ENCODE measurements around the gene LLGL2. TPM values are rescaled to one million over a fixed set of nuclear protein-coding genes. Genes with fewer than 3 reads are reported as not detected.

Gene LLGL2
- total RNA-seq, 1 donor from 2014 or later: 9.0 TPM

DNA sequence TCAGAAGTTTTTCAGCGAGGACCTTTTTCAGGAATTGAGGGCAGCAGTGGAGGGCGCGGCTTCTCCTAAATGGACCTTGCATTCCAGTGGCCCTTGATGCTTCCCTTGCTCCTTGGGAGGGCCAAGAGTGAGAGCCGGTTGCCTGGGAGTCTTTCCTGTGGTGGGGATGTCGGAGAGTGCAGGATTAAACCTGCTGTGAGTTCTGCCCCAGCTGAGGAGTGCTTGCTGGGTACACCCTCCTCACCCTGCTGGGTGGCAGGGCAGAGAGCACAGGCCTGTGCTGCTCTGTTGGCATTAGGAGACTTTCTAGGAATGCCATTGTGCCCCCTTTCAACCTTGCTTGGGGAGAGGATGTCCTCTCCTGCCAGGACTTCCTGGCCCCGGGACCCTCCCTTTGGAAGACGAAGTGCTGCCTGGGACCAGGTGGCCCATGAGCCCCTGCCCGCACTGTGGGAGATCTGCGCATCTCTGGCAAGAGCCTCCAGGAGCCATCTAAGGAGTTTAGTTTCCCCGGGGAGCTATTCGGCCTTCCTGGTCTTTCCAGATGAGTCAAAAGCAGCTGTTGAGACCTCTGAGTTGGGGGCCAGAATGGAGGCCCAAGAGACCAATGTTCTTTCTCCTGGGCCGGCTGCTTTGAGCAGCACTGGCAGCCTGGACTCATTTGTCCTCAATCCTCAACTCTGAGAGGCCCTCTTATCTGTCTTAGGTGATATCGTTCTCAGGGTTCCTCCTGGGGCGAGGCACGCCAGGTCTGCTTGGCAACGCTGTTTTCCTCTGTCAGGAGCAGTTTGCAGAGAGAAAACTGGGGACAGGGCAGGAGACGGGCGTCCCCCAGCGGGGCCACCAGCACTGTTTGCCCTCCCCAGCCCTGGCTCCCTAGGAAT, 5.6 kb downstream of the LLGL2 start:
- intact Hi-C loops (cut with micrococcal nuclease): no loop called here
- no peak for DNase-seq
- peaks cover 4% of the 10 kb centered on the region for H3K36me3 Mint-ChIP-seq (ENCODE audit: low read depth)
- H3K9me3 Mint-ChIP-seq: no peaks in the 10 kb centered on the region
- H3K27ac Mint-ChIP-seq: no peak overlapping the region
- H3K4me1 Mint-ChIP-seq: peaks cover 22% of the 10 kb centered on the region
- H3K27me3 Mint-ChIP-seq: peaks cover 9% of the 10 kb centered on the region
- no peak overlapping the region for H3K4me3 Mint-ChIP-seq

- no peak for DNase-seq
- intact Hi-C loops (cut with micrococcal nuclease): no loop called here
- H3K9me3 Mint-ChIP-seq: no peaks in the 10 kb centered on the region
- H3K4me1 Mint-ChIP-seq: peaks cover 17% of the 10 kb centered on the region
- no peak overlapping the region for H3K27ac Mint-ChIP-seq
- no peak overlapping the region for H3K4me3 Mint-ChIP-seq
- H3K27me3 Mint-ChIP-seq: peaks cover 4% of the 10 kb centered on the region
- peaks cover 3% of the 10 kb centered on the region for H3K36me3 Mint-ChIP-seq (ENCODE audit: low read depth)
These were observed 6.2 kb downstream of the LLGL2 start for GRCh38 chr17:75531721-75532072.

- intact Hi-C loops (cut with micrococcal nuclease): no loop called here
These were observed 9.6 kb downstream of the LLGL2 start for GRCh38 chr17:75535119-75535537.

DNA sequence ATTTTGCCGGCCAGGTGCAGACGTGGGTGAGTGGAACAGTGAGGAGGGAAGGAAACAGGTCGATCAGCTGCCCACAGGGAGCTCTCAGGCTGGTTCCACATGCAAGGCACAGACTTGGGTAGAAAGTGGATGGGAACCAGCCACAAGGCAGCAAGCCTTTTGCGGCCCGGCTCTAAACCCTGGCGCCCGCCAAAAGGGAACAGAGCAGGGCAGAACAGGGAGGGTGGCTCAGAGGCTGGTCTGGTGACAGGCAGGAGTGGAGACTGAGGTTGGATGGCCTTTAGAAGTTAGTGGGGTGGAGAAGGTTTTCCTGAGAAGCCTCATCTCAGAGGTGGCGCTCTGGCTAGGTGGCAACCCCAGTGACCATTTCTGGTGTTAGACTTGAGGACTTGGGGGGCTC, 10.4 kb downstream of the LLGL2 start:
- H3K4me3 Mint-ChIP-seq: peak overlapping the region; percentile 20

More at GRCh38 chr17:75535119-75535537, 9.6 kb downstream of the LLGL2 start:
- H3K36me3 Mint-ChIP-seq (ENCODE audit: low read depth): peaks cover 3% of the 10 kb centered on the region
- H3K4me3 Mint-ChIP-seq: peak overlapping the region; percentile 76
- peak; percentile 88 for DNase-seq
- peaks cover 14% of the 10 kb centered on the region for H3K4me1 Mint-ChIP-seq
- H3K27me3 Mint-ChIP-seq: no peaks in the 10 kb centered on the region
- peak overlapping the region; percentile 83 for H3K27ac Mint-ChIP-seq
- no peaks in the 10 kb centered on the region for H3K9me3 Mint-ChIP-seq

GRCh38 chr17:75536366-75536765, 10.9 kb downstream of the LLGL2 start:
- no peak overlapping the region for H3K4me3 Mint-ChIP-seq
- no peaks in the 10 kb centered on the region for H3K9me3 Mint-ChIP-seq
- peak overlapping the region; percentile 53 for H3K27ac Mint-ChIP-seq
- no peaks in the 10 kb centered on the region for H3K27me3 Mint-ChIP-seq
- peaks cover 3% of the 10 kb centered on the region for H3K36me3 Mint-ChIP-seq (ENCODE audit: low read depth)
- DNase-seq: no peak
- intact Hi-C loops (cut with micrococcal nuclease): no loop called here
- peaks cover 14% of the 10 kb centered on the region for H3K4me1 Mint-ChIP-seq

More for the DNA sequence above, 10.4 kb downstream of the LLGL2 start:
- Mint-ChIP-seq H3K9me3 (no peaks in the 10 kb centered on the region), H3K27me3 (no peaks in the 10 kb centered on the region), H3K4me1 (peaks cover 14% of the 10 kb centered on the region), H3K27ac (peak overlapping the region; percentile 62), H3K36me3 (ENCODE audit: low read depth) (peaks cover 3% of the 10 kb centered on the region)
- DNase-seq: no peak
- intact Hi-C loops (cut with micrococcal nuclease): no loop called here

- Mint-ChIP-seq H3K4me1 (peaks cover 6% of the 10 kb centered on the region), H3K27ac (no peak overlapping the region), H3K4me3 (no peak overlapping the region), H3K9me3 (no peaks in the 10 kb centered on the region), H3K27me3 (no peaks in the 10 kb centered on the region), H3K36me3 (ENCODE audit: low read depth) (no peaks in the 10 kb centered on the region)
- no peak for DNase-seq
- intact Hi-C loops (cut with micrococcal nuclease): no loop called here
These were observed 14.7 kb downstream of the LLGL2 start for GRCh38 chr17:75539967-75540729.

DNA sequence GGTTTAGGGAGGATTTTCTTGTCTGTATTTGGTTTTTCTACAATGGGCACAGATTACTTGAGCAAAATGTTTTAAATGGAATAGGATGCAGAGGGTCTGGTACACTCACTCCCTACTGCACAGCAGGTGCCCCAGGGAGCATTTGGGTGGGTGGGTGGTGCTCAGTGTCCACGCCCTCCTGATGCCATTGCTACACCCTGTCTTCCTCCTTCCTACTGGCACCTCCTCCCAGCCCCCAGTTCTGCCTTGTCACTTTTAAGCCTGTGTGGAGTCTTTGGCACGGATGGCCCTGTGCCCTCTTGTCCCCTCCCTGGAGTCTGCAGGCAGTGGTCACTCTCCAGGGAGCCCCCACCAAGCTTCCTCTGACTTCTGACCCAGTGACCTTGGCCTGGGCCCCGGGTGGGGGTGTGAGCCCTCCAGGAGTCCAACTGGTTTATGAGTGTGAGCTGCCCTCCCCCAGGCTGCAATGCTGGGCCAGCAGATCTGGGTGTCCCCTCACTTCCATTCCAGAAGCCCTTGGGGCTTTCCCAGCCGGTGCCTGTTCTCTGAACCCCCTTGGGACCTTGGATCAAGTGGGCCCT, 15.5 kb downstream of the LLGL2 start:
- Mint-ChIP-seq H3K9me3 (no peaks in the 10 kb centered on the region), H3K27ac (no peak overlapping the region), H3K36me3 (ENCODE audit: low read depth) (no peaks in the 10 kb centered on the region), H3K4me1 (no peaks in the 10 kb centered on the region), H3K27me3 (no peaks in the 10 kb centered on the region), H3K4me3 (no peak overlapping the region)
- intact Hi-C loops (cut with micrococcal nuclease): no loop called here
- DNase-seq: no peak

DNA sequence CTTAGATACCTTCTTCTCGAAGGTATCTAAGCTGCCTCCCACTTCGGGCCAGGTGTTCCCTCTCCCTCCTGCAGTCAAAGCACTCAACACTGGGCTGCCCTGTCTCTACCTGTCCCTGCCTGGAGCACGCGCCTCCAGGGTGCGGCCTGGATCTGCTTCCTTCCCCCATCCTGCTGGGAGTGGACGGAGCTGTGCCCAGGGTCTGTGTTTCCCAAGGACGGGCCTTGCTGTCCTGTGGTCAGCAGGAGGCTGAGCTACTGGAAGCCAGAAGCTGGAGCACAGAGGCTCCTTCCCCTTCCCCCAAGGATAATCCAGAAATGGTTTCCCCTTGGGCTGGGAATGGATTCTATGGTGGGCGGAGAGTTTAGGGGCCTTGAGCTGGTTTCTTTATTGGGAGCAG, 16.7 kb downstream of the LLGL2 start:
- H3K9me3 Mint-ChIP-seq: no peaks in the 10 kb centered on the region
- H3K36me3 Mint-ChIP-seq (ENCODE audit: low read depth): no peaks in the 10 kb centered on the region
- H3K4me3 Mint-ChIP-seq: no peak overlapping the region
- H3K4me1 Mint-ChIP-seq: no peaks in the 10 kb centered on the region
- no peaks in the 10 kb centered on the region for H3K27me3 Mint-ChIP-seq
- intact Hi-C loops (cut with micrococcal nuclease): no loop called here
- DNase-seq: no peak
- H3K27ac Mint-ChIP-seq: no peak overlapping the region

GRCh38 chr17:75542728-75543336, 17.3 kb downstream of the LLGL2 start:
- DNase-seq: no peak
- Mint-ChIP-seq H3K9me3 (no peaks in the 10 kb centered on the region), H3K4me1 (no peaks in the 10 kb centered on the region), H3K36me3 (ENCODE audit: low read depth) (no peaks in the 10 kb centered on the region), H3K27ac (no peak overlapping the region), H3K4me3 (no peak overlapping the region), H3K27me3 (no peaks in the 10 kb centered on the region)
- intact Hi-C loops (cut with micrococcal nuclease): no loop called here

DNA sequence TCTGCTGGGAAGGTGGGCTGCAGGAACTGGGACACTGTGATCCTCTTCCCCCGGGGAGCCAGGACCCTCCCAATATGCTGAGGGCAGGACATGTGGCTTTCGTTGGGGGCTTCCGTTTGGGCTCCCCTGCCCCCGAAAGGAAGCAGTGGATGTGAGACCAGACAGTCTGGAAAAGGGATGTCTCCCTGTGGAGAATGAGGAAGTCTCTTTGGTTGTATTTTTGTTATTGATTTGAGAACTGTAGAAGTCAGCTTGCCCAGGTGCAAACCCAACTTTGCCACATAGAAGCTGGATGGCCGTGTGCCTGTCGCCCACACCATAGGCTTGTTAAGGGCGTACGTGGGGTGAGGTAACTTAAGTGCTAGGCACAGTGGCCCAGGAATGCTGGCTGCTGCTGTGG, 18.8 kb downstream of the LLGL2 start:
- intact Hi-C loops (cut with micrococcal nuclease): no loop called here
- no peaks in the 10 kb centered on the region for H3K9me3 Mint-ChIP-seq
- no peak overlapping the region for H3K4me3 Mint-ChIP-seq
- H3K4me1 Mint-ChIP-seq: no peaks in the 10 kb centered on the region
- no peaks in the 10 kb centered on the region for H3K27me3 Mint-ChIP-seq
- H3K36me3 Mint-ChIP-seq (ENCODE audit: low read depth): no peaks in the 10 kb centered on the region
- H3K27ac Mint-ChIP-seq: no peak overlapping the region
- DNase-seq: no peak

DNA sequence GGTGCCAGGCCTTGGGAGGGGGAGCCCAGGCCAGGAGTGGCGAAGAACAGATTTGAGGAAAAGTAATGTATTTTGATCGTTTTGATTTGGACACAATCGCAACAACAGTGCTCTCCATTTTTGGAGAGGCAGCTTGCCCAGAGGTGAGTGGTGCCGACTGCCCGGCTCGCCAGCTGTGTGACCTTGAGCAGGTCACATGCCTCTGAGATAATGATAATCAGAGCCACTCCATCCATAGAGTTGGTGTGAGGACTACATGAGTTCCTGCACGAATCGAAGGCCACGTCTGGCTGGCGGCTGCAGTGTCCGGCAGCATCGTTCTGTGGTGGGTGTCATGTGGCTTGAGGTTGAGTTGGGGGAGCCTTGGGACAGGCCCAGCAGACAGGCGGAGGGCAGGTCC, 20.7 kb downstream of the LLGL2 start:
- H3K36me3 Mint-ChIP-seq (ENCODE audit: low read depth): no peaks in the 10 kb centered on the region
- intact Hi-C loops (cut with micrococcal nuclease): no loop called here

GRCh38 chr17:75547091-75547490, 21.6 kb downstream of the LLGL2 start:
- no peaks in the 10 kb centered on the region for H3K4me1 Mint-ChIP-seq
- no peaks in the 10 kb centered on the region for H3K9me3 Mint-ChIP-seq
- intact Hi-C loops (cut with micrococcal nuclease): no loop called here
- H3K4me3 Mint-ChIP-seq: no peak overlapping the region
- no peak for DNase-seq
- H3K27ac Mint-ChIP-seq: no peak overlapping the region
- no peaks in the 10 kb centered on the region for H3K36me3 Mint-ChIP-seq (ENCODE audit: low read depth)
- no peaks in the 10 kb centered on the region for H3K27me3 Mint-ChIP-seq

More for the DNA sequence above, 20.7 kb downstream of the LLGL2 start:
- DNase-seq: no peak
- Mint-ChIP-seq H3K4me1 (no peaks in the 10 kb centered on the region), H3K4me3 (no peak overlapping the region), H3K27me3 (no peaks in the 10 kb centered on the region), H3K27ac (no peak overlapping the region), H3K9me3 (no peaks in the 10 kb centered on the region)

- Mint-ChIP-seq H3K27me3 (no peaks in the 10 kb centered on the region), H3K27ac (no peak overlapping the region), H3K4me3 (no peak overlapping the region), H3K36me3 (ENCODE audit: low read depth) (no peaks in the 10 kb centered on the region), H3K9me3 (no peaks in the 10 kb centered on the region), H3K4me1 (no peaks in the 10 kb centered on the region)
- intact Hi-C loops (cut with micrococcal nuclease): no loop called here
- no peak for DNase-seq
These were observed 23.3 kb downstream of the LLGL2 start for GRCh38 chr17:75548813-75549212.
